ENCODE results near the gene AMOT.
"Not testable (repeated sequence)": the region's sequence is repeated elsewhere in the genome, so short reads cannot be mapped to it uniquely, and the experiment has no call there.

Gene AMOT, protein sequence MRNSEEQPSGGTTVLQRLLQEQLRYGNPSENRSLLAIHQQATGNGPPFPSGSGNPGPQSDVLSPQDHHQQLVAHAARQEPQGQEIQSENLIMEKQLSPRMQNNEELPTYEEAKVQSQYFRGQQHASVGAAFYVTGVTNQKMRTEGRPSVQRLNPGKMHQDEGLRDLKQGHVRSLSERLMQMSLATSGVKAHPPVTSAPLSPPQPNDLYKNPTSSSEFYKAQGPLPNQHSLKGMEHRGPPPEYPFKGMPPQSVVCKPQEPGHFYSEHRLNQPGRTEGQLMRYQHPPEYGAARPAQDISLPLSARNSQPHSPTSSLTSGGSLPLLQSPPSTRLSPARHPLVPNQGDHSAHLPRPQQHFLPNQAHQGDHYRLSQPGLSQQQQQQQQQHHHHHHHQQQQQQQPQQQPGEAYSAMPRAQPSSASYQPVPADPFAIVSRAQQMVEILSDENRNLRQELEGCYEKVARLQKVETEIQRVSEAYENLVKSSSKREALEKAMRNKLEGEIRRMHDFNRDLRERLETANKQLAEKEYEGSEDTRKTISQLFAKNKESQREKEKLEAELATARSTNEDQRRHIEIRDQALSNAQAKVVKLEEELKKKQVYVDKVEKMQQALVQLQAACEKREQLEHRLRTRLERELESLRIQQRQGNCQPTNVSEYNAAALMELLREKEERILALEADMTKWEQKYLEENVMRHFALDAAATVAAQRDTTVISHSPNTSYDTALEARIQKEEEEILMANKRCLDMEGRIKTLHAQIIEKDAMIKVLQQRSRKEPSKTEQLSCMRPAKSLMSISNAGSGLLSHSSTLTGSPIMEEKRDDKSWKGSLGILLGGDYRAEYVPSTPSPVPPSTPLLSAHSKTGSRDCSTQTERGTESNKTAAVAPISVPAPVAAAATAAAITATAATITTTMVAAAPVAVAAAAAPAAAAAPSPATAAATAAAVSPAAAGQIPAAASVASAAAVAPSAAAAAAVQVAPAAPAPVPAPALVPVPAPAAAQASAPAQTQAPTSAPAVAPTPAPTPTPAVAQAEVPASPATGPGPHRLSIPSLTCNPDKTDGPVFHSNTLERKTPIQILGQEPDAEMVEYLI

GRCh38 chrX:112840382-112841113 lies at the start of gene AMOT:
AMOT (minus strand) TSS chrX:112840831; CDS start chrX:112823126, 17,705 bp downstream.
- DNase-seq = peak; percentile 68

- no peak for DNase-seq
These were observed 48.8 kb upstream of the AMOT start for GRCh38 chrX:112889400-112889799.

GRCh38 chrX:112888916-112889315 lies 48.3 kb upstream of the AMOT start:
- no peak for DNase-seq

DNA sequence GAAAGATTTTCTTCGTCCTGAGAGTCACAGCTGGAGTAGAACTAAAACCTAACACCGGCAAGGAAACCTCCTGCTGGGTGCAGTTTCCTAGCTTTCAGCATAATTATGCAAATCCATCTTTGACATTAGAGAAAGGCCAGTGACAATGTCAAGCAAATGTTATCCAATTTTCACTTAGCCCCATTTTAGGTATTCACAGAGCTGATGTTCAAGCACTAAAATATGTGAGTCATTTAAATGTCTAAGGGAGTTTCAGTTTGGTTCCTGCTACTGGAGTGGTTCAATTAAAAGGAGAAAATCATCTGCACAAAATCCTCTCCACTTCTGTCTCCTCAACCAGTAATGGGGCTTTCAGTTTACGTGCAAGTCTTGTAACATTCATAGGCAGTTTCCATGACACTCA lies 37.1 kb upstream of the AMOT start:
- no peak for DNase-seq

DNA sequence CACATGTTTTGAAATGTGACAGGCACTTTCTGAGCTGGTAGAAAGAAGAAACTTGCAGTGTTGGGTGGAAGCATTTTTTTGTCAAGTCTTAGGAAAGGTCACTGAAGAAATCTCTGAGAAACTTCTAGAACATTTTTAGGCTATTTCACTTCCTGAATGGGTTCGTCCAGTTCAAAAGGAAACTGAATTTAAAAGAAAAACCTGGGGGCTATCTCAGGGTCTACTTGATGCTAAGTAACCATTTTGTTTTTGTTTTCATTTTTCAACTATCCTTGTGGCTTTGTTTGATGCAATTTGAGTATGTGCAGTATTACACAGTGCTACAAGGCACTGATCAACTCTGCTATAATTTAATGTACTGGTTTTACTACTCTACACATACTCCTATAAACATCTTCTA lies 34.0 kb upstream of the AMOT start:
- DNase-seq = no peak

DNA sequence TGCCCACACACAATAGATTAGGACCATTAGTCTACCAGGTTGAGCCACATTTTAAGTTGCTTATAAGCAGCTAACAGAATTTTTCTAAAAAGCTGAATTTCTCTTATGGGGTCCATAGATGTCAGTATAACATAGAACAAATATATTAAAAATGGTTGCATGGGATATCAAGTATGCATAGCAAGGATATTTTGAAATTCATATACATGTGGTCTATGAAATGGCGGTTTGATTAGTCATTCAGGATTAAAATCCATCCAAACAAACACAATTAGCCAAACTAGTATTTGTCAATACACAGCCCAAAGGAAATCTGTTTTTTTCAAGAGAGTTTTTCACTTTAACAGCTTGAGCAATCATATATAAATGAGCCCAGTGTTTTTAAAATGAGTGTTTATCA lies 33.5 kb upstream of the AMOT start:
- no peak for DNase-seq

- DNase-seq = no peak
These were observed 28.0 kb upstream of the AMOT start for GRCh38 chrX:112868586-112868985.

DNA sequence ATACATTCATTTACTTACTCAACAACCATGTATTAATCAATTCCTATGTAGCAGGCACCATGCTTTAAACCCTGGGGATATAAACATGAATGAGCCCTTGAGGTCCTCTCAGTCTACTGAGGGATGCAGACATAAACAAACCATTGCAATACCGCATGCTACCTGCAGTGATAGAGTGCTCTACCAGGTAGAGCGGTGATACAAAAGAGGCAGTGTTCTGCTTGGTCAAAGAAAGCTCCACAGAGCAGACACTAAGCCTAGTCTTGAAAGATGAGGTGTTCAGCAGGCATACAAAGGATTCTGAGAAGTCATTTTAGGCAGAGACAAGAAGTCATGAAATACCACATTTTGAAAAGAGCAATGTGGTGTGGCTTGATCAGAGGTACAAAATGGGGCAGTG lies 26.9 kb upstream of the AMOT start:
- DNase-seq = no peak

GRCh38 chrX:112866175-112866574 lies 25.5 kb upstream of the AMOT start:
- no peak for DNase-seq

DNA sequence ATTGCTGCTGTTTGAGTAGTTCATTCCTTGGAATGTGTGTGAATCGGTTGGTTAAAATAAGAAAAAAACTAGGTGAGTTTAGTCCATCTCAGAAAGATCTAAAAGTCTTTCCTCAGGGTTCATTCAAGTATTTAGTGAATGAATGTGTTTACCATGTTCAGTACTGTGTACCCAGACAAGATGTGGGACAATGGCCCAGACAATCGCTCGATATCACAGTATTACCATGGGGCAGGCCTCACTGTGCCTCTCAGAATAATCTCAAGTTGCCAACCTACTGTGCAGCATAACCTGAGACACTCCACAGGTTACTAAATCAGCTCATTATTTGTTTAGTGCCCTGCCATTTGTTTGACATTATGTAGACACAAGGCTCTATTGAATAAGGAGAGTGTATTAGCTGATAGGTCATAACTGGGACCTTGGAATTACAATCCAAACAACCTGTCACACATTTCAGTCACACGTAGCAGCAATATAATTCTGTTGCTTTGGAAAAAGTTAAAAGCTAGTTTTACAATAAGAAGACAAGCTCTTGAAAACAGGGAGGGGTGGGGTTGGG lies 24.9 kb upstream of the AMOT start:
- DNase-seq = no peak

DNA sequence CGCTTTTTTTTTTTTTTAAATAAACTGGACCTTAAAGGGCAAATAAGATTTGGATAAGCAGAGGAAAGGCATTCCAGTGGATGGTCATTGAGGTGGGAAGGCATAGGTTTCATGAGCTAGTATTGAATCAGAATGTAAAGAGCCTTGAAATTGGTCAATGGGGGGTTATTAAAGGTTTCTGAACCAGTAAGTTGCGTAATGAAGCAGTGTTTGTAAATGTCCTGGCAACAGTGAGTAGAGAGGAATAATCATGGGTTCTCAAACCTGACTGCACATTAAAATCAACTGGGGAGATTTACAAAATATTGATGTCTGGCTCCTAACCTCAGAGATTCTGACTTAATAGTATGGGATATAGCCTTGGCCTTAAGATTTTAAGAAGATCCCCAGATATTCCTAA lies 23.2 kb upstream of the AMOT start:
- DNase-seq = no peak

GRCh38 chrX:112857478-112857878 lies 16.8 kb upstream of the AMOT start:
- DNase-seq = no peak

GRCh38 chrX:112854901-112855300 lies 14.3 kb upstream of the AMOT start:
- DNase-seq = not testable (repeated sequence)

DNA sequence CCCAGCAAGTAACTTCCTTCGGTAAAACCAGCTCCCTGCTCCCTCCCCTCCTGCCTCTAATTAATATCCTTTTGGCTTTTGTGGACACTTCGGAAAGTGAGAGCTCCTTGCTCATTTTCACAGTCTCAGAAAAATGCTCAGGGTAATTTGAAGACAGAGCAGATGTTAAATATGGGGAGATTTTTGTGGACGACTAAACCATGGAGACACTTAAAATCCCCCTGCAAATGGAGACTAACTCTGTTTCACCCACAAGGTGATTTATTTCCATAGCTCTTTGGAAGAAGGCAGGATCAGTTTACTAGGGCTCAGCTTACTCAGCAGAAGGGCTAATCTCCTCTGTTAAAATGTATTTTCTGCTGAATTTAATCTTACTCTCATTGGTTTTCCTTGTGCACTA lies 12.2 kb upstream of the AMOT start:
- DNase-seq = no peak

DNA sequence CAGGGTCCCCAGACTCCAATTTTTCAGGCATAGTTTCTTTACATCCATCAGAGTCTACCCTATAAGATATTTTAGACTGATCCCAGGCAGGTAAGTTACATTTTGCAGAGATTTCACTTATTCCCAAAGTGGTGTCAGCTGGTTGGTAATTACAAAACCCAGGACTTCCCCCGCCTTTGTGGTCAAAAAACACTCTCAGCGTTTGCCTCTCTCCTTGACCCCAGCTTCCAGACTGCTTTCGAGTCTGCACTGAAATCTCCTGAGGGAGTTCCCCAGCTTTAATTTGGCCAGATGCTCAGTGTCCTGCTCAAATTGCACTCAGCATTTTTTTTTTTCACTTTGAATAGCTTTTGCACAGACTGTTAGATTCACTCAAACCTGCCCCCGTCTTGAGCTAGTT lies 11.2 kb upstream of the AMOT start:
- DNase-seq = no peak

- DNase-seq = no peak
These were observed 10.6 kb upstream of the AMOT start for GRCh38 chrX:112851161-112851779.

DNA sequence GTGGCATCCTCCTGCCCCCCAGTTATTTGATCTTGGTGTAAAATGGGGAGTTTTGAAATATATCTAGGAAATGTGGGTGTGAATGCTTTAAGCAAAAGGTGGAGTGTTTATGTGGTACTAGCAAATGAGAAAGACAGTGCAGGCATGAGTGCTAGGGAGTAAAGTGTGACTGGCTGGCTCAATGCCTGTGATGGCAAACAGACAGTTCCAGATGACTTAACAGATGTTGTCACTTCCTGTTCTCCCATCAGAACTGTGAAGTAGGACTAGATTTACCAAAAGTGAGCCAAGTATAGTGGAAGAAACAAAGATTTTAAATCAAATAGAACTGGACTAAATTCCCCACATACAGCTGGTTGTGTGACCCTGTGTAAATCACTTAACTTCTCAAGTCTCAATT lies 8.4 kb upstream of the AMOT start:
- no peak for DNase-seq

GRCh38 chrX:112846782-112847181 lies 6.2 kb upstream of the AMOT start:
- no peak for DNase-seq

- DNase-seq = no peak
These were observed 5.6 kb upstream of the AMOT start for GRCh38 chrX:112846187-112846586.

GRCh38 chrX:112844250-112844649 lies 3.6 kb upstream of the AMOT start:
- DNase-seq = no peak

GRCh38 chrX:112841820-112842157 lies 1.2 kb upstream of the AMOT start:
- DNase-seq = no peak

DNA sequence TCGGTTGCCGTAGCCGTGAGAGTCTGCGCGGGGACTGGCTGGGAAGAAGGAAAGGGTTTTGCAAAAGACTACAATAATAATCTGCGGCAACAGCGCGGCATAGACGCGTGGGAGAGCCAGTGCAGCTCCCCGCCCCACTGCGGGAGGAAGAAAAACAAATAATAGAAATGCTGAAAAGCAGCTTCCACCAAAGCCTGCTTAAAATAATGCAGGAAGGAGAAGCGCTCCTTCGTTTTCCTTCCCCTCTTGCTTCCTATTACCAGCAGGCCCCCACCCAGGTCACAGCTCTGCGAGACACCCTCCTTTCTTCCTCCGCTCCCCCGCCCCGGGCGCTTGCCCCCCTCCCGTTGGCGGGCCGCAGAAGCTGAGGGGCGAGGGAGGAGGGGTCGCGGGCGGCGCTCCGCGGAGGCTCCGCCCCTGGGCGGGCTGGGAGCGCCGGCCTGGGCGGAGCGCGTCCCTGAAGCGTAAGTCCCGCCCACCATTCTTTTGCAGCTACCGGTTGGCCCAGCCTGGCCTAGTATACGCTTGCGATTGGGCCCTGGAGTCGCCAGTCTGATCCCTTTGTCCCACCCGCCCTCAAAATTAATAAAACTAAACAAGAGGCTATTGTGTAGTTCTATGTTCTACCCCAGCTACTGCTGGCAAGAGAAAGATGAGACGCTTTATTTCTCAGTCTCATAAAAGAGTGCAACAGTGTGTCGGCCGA lies 636 bp upstream of the AMOT start:
- DNase-seq = peak; percentile 75
